HG02885 (cell line): ENCODE measurements around the gene USP5.
"Not testable (repeated sequence)": the region's sequence is repeated elsewhere in the genome, so short reads cannot be mapped to it uniquely, and the experiment has no call there.

Source experiments
- ATAC-seq: cut with Tn5 transposase; IDR thresholded peaks from one replicate; pipeline ENCODE4 v1.9.1; 2021; ENCODE audit warnings: mild to moderate bottlenecking; ENCODE audit not compliant: unreplicated experiment, poor library complexity

Gene USP5

DNA sequence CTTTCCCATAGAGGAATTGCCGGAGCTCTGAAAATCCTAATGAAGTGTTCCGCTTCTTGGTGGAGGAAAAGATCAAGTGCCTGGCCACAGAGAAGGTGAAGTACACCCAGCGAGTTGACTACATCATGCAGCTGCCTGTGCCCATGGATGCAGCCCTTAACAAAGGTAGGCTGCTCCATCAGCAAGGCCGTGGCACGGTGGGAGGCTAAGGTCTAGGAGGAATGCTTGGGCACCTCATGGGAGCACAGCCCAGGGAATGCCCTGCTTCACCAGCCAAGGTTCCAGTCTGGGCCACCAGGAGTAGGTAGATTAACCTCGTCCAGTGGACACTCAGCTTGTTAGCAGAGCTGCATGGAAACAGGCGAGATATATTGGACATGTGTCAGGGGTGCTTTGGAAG, 9.0 kb downstream of the USP5 start:
- no peak for ATAC-seq

DNA sequence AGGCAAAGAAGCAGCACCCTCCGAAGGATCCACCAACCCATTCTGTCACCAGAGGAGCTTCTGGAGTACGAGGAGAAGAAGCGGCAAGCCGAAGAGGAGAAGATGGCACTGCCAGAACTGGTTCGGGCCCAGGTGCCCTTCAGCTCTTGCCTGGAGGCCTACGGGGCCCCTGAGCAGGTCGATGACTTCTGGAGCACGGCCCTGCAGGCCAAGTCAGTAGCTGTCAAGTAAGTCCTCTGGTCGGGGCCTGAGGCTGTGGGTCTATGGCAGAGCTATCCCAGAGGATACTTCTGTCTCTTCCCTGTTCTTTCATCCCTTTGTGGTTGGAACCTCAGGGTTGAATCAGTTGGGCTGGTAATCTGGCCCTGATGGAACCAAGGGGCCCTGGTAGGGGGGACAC, 9.4 kb downstream of the USP5 start:
- no peak for ATAC-seq

DNA sequence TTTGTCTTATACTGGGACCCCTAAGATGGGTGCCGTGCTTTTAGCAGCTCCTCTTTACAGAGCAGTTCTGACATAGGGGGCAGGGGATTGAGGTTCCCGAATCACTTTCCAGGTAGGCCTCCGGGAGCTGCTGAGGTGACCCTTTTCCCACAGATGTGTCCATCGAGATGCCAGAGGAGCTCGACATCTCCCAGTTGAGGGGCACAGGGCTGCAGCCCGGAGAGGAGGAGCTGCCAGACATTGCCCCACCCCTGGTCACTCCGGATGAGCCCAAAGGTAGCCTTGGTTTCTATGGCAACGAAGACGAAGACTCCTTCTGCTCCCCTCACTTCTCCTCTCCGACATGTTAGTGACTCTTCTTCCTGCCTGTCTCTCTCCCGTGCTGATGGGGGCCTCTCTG, 11.1 kb downstream of the USP5 start:
- ATAC-seq, result no peak

DNA sequence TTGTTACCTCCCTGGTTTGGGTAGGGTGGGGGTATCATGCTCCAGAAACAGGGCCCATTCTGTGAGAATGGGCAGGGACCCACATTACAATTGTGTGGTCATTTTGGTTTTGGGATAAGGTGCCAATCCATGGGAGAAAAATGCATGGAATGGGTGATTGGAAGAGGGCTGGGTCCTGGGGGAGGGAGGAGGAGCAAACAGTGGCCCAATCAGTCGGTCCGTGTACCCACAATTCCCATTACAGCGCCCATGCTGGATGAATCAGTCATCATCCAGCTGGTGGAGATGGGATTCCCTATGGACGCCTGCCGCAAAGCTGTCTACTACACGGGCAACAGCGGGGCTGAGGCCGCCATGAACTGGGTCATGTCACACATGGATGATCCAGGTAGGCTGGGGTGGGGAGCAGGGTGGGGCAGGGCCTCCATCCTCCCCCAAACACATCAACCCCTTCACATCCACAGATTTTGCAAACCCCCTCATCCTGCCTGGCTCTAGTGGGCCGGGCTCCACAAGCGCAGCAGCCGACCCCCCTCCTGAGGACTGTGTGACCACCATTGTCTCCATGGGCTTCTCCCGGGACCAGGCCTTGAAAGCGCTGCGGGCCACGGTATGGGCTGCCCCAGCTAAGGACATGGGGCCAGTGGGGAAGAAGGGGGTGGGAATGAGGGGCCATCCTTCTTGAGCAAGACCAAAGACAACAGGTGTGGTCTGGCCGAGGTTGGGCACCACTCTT, 11.8 kb downstream of the USP5 start:
- ATAC-seq, result no peak

DNA sequence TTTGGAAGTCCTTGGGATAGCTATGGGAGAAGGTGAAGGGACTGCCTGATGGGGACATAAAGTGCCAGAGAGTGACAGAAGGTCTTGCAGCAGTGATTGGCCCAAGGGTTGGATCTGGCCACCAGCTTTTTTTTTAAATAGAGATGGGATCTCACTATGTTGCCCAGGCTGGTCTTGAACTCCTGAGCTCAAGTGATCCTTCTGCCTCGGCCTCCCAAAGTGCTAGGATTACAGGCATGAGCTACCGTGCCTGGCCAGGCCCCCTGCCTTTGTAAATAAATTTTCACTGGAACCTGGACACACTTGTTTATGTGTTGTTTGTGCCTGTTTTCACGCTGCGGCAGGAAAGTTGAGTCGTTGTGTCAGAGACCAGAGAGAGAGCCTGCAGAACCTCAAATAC, 13.4 kb downstream of the USP5 start:
- not testable (repeated sequence) for ATAC-seq

DNA sequence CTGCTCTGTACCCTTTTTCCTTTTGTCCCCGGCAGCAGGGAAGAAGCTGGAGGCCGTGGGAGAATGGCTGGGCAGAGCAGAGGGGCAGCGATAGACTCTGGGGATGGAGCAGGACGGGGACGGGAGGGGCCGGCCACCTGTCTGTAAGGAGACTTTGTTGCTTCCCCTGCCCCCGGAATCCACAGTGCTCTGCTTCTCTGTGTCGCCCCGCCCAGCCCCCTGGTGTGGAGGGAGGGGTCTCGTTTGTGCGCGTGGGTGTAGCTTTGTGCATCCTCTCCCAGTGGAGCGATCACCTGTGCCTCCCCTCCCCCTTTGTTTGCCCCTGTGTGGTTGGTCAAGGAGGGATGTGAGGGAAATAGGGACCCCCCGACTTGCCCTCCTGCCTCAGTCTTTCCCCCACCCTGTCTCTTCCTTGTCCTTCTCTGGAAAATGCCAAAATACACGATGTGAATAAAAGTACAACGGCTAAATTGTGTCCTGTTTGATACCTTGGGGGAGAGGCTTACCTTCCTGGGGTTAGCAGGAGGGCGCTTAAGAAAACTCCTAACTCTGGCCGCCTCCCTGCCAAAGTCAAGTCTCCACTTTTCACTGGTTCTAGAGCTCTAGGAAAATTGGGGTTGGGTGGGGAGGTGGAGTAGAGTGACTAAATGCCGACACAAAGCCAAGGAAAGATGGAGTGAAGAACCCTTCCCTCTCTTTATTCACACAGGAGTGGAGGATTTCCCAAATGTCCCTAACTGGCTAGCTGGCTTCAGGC, 14.4 kb downstream of the USP5 start:
- ATAC-seq, result no peak

DNA sequence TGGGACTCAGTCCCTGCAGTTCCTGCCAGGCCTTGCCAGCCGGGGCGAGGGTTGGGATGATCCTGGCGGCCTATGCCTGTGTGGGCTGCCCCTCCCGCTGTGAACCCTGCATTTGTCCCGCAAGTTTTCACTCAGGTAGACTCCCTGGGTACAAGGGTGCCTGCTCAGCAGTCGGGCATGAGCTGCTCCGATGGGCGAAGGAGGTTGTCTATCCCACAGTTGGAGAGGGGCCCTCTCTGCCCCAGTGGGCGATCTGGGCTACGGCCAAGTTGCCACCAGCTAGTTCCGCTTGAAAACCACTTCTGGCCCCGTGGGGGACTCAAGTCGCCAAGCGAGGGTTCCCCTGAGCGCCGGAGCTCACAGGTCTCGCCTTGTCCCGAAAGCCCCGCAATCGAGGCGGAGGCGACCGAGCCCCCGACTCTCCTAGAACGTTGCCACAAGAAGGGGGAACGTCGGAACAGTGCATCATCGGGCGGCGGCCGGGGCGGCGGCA, 15.0 kb downstream of the USP5 start:
- peak; percentile 2 for ATAC-seq

DNA sequence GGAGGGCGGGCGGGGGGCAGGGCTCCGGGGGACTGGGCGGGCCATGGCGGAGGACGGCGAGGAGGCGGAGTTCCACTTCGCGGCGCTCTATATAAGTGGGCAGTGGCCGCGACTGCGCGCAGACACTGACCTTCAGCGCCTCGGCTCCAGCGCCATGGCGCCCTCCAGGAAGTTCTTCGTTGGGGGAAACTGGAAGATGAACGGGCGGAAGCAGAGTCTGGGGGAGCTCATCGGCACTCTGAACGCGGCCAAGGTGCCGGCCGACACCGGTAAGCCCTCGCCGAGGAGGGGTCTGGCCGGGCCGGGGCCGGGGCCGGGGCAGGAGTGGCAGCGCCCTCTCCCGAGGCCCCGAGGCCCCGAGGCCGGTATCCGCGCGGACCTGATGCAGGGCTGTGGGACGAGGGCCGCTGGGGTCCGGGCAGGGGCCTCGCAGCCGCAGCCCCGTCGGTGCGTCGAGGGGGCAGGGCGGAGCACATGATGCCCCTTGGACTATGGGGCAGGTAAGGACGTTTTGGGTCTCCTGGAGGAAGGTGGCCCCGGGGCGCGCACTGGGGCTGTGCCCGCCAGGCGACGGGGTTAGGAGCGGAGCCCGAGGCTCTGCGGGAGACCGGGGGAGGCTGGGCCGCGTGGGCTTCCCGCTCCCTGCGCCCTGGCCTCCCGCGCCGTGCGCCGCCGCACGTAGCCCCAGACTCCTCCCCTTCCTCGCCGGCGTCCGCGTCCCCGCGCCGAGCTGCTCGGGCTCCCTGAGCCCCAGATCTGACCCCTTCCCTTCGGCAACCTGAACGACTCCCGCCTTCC, 15.7 kb downstream of the USP5 start, which contains the start of gene TPI1:
Gene TPI1 (plus strand): TSS at position 119 of the 798 bp plus-strand sequence. CDS start 36 bp downstream, at position 155.
- peak; percentile 67 for ATAC-seq

DNA sequence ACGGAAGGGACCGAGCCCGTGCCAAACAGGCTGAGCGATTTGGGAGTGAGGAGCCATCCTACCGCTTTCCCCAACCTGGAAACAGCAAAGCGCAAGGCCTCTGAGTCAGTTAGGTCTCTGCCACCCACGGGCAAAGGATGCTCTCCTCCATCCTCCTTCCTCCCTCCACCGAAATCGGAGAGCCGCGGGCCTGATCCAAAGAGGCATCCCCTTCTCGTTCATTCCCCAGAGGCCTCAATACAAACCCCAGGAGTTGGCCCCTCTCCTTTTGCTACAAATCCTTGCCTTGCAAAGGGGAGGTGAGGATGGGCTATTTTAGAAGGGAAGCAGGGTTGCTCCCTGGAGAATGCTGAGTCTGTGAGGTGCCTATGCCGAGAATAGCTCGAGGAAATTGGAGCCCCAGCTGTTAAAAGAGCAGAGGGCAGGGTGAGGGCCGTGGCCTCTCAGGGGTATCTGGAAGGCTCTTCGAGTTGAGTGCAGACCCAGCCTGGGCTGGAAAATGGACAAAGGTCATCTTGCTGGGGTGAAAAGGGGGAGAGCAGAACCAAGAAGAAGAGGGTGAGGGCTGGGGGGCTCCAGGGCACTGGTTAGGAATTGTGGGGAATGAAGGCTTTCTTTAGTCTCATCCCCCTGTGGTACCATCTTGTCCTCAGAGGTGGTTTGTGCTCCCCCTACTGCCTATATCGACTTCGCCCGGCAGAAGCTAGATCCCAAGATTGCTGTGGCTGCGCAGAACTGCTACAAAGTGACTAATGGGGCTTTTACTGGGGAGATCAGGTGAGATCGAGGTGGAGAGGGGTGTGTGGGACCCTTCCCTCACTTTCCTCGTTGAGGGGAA, 16.5 kb downstream of the USP5 start:
- ATAC-seq, result no peak

DNA sequence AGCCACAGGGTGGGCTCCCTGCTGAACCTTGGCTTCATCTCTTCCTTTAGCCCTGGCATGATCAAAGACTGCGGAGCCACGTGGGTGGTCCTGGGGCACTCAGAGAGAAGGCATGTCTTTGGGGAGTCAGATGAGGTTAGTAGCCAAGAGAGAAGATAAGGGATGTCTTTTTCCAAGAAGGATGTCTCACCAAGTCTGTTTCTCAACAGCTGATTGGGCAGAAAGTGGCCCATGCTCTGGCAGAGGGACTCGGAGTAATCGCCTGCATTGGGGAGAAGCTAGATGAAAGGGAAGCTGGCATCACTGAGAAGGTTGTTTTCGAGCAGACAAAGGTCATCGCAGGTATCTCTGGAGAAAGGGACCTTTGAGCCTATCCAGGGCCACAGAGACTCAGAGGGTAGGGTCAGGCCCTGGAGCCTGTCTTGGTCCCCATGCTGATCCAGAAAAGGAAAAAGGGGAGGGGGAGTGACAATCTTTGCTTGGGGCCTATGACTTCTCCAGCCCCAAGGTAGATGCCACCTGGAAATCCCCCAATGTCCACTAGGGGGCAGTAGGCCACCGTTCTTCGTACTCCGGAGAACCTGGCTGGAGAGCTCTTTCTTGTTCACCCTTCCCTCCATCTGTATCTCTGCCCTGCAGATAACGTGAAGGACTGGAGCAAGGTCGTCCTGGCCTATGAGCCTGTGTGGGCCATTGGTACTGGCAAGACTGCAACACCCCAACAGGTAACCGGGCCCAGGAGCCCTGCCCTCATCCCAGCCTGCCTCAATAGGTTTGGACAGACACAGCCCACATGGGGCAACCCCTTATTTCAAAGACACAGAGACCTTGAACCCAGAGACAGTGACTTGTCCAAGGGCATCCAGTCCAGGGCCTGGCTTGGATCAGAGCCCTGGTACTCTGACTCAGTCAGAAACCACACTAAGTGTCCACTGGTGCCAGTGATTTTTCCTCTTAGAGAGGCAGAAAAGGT, 17.4 kb downstream of the USP5 start:
- ATAC-seq, result no peak

DNA sequence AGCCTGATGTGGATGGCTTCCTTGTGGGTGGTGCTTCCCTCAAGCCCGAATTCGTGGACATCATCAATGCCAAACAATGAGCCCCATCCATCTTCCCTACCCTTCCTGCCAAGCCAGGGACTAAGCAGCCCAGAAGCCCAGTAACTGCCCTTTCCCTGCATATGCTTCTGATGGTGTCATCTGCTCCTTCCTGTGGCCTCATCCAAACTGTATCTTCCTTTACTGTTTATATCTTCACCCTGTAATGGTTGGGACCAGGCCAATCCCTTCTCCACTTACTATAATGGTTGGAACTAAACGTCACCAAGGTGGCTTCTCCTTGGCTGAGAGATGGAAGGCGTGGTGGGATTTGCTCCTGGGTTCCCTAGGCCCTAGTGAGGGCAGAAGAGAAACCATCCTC, 18.4 kb downstream of the USP5 start:
- ATAC-seq, result not testable (repeated sequence)

DNA sequence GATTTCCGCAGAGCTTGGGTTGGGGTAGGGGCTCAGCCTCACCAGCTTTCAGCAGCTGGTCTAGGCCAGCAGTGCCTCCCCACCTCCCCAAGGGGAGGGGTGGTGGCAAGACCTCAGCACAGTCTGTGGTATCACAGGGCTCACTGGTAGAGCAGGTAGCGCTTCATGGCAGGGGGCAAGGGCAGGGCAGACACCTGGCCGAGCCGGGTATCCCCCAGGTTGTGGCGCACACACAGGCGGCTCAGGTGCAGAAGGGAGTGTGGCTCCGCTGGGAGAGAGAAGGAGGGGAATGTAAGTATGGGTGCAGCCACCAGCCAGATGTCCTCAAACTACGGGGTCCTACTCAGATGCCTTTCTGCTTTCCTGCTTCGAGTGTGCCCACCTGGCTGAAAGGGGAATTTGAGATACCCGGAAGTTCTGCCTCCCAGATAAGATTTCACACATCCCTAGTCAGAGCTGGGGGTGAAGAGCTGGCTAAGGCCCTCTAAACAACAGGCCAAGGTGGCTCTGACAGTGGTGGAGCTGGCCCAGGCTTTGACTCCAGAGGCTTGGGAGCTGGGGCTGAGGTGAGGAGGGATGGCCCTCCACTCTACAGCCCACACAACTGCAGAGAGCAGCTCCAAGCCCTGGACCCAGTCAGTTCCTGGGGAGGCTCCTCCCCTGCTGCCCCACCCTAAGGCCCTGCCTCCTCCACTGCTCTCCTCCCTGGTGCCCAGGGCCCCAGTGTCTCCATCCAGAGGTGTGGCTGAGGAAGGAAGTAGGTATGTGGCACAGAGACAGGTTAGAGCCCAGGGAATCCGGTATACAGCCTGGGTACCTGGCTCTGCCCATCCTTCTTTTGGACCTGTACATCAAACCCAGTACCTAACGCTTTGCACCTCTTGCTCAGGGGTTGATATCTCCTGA, 19.4 kb downstream of the USP5 start:
- no peak for ATAC-seq

DNA sequence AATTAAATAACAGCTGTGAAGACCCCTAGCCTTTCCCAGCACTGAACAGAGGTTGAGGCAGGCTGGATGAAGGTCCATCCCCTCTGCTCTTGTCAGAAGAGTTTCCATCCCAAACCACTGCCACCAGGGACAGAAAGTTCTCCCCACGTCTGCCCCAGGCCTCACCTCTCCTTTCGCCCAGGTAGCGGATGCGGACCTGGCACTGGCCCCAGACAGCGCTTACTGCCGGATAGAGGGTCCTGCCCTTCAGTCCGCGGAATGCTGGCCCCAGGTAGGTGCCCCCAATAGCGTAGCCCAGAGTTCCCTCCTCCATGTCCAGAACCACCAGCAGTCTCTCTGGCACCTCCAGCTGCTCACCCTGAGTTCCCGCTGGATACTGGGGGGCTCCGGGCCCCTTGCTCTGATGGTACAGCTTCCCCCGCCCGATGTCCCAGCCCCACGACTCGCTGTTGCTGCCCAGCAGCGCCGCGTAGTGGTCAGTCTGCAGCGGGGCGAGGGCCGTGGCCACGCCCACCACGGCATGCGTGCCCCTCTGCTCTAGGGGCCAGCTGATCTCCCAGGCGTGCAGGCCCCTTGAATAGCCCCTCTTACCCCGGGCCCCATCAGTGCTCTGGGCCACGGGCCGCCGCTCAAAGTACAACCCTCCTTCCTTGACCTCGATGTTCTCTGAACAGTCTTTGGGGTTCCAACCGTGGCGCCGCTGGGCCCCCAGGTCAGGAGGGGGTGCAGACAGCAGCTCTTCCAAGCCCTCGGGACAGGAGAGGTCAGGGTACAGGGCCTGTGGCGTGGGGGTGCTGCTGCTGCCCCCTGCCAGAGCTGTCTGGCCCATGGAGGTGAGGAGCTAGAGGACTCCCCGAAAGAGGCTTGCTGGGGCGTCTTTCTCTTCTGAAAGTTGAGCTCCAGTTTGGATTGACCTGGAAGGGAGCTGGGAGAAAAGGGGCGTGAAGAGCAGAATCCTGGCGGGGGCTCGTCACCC, 20.4 kb downstream of the USP5 start:
- ATAC-seq, result peak; percentile 29

DNA sequence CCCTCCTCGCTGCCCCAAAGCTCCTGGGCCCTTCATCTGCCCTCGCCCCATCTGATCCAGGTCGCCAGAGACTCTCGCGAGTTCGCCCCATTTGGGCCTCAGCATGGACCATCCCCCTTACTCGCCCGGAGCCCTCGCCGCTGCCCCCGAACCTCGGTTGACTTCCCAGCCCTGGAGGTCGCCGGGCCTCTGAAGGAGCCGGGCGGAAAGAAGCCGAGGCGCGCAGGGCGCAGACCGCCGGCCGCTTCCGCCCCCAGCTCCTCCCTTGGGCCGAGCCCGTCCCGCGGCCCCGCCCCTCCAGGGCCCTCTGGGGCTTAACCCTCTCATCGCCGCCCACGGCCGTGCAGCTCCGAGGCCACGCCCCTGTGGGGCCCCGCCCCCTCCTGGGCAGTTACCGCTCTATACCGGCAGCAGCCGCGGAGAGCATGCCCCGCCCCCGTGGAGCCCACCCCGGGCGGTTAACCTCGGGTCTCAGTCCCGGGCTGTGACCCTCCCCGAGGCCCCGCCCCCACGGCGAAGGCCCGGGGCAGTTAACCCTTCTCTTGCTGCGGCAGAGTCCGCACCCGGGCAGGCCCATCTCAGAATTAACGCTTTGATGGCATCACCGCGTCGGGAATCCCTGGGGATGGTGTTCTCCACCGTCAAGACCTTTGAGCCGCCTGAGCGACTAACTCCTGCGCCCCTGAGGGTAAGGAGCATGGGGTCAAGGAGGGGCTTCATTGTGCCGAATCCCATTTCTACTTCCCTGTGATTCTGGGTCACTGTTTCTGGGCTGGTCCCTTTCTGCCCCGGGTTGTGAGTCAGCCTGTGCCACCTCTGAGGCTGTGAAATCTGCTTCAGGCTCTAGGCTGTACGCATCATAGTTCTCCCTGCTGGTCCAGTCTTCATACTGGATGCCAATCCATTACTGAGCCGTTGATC, 21.4 kb downstream of the USP5 start, which contains the start of gene SPSB2:
Gene SPSB2 (minus strand): TSS at position 210 of the 921 bp plus-strand sequence. CDS start 402 bp downstream, outside the sequence.
- peak; percentile 82 for ATAC-seq

DNA sequence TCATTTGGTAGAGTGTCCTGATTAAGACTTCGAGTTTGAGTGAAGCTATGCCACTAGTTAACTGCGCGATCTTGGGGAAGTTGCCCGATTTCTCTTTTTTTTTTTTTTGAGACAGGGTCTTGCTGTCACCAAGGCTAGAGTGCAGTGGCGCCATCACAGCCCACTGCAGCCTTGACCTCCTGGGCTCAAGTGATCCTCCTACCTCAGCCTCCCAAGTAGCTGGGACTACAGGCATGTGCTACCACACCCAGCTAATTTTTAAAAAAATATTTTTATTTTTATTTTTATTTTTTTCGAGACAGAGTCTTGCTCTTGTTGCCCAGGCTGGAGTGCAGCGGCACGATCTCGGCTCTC, 22.0 kb downstream of the USP5 start:
- not testable (repeated sequence) for ATAC-seq
